Muscle of back (tissue), 11 donors: ENCODE data around the gene PTPRA. TPM values are rescaled to one million over a fixed set of nuclear protein-coding genes. Genes with fewer than 3 reads are reported as not detected.
"Not testable (repeated sequence)": the region's sequence is repeated elsewhere in the genome, so short reads cannot be mapped to it uniquely, and the experiment has no call there.

Experiments
- DNase-seq, 3 donors: peaks; one replicate each; pipeline versions ENCODE4 v3.0.0 to v3.0.0-alpha.2; 2013
- polyA plus RNA-seq, 10 donors: library from polyadenylated mRNA; unstranded; fragments of 120-200 nt; gene quantifications; one replicate each; pipeline ENCODE4 v1.2.1, GENCODE V29; 2013; ENCODE audit not compliant: insufficient read length in 10 of 10

PTPRA gene
- polyA plus RNA-seq, 10 donors: 41.8 to 59.8 (median 52.2) TPM

DNA sequence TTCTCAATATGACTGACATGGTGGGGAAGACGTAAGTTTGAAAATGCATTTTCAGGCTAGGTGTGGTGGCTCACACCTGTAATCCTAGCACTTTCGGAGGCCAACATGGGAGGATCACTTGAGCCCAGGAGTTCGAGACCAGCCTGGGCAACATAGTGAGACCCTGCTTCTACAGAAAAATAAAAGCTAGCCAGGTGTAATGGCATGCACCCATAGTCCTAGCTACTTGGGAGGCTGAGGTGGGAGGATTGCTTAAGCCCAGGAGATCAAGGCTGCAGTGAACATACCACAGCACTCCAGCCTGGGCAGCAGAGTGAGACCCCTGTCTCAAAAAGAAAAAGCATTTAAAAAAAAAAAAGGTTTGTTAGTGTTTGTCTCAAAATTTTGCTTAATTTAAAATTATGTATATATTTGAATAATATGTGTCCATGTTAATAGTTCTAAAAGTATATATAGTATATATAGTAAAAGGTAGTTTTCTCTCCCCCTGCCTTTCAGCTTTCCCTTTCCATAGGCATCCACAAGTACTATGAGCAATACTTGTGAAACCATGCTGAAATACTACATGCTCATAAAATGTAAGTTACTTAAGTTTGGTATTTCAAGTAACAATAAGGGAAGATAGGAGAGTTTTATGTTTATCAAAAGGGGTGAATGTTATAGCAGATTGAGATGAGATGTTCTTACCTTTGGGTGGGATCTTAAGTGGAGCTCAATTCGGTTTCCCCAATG, 15.1 kb downstream of the PTPRA start:
- DNase-seq: no peak

GRCh38 chr20:2889209-2889608, 15.9 kb downstream of the PTPRA start:
- DNase-seq: no peak

DNA sequence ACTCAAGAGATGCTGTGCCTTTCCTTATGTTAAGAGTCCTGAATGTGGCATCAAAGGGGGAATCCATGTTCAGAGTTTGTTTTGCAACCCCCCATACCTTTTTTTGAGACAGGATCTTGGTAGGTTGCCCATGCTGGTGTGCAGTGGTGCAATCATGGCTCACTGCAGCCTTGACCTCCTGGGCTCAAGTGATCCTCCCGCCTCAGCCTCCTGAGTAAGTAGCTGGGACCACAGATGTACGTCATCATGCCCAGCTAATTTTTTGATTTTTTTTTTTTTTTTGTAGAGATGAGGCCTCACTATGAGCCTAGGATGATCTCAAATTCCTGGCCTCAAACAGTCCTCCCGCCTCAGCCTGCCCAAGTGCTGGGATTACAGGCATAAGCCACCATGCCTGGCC, 16.5 kb downstream of the PTPRA start:
- no peak for DNase-seq

DNA sequence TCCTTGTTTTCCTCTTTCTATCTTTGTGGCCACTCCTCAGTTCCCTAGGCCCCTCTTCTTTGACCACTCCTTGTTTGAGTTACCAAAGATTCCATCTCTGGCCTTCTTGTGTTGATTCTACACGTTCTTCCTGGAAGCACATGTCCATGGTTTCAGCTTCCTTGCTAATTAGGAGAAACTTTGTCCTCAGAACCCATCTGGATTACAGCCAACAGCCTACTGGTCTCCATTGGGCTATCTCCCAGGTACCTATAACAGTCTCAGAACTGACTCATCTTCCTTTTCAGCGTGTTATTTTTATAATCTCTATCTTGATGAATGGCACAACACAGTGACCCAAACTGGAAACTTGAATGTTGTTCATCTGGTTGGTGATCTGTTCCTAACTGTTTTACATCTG, 17.5 kb downstream of the PTPRA start:
- DNase-seq: no peak

GRCh38 chr20:2891343-2891742, 18.1 kb downstream of the PTPRA start:
- no peak for DNase-seq

DNA sequence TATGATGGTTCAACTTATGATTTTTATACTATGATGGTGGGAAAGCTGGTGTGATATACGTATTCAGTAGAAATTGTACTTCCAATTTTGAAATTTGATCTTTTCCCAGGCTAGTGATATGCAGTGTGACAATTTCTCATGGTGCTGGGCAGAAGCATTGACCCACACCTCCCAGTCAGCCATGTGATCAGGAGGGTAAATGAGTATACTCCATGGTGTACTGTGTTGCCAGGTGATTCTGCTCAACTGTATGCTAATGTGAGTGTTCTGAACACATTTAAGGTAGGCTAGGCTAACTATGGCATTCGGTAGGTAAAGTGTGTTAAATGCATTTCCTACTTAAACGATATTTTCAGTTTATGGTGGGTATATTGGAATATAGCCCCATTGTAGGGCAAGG, 19.1 kb downstream of the PTPRA start:
- no peak for DNase-seq

DNA sequence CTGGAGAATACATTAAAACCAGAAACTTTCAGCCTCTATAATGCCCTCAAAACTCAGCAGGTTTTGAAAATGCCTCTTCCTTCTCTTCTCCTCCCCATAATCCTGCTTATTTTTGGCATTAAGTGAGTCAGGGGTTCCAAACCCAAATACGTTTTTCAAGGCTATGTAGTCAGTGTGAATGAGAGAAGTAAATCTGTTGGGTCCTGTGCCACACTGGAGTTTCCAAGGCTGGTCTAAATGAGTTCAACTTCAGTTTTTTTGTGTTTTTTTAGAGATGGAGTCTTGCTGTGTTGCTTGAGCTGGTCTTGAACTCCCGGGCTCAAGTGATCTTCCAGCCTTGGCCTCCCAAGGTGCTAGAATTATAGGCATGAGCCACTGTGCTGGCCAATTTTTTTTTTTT, 20.9 kb downstream of the PTPRA start:
- no peak for DNase-seq

DNA sequence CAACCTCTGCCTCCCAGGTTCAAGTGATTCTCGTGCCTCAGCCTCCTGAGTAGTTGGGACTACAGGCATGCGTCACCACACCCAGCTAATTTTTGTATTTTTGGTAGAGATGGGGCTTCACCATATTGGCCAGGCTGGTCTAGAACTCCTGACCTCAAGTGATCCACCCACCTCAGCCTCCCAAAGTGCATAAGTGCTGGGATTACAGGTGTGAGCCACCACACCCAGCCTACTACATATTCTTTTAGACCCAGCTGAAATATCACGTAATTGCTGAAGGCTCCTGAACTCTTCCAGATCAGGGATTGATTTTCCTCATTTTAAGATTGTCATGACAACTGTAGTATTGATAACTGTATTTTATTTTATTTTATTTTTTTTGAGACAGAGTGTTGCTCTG, 21.9 kb downstream of the PTPRA start:
- DNase-seq: not testable (repeated sequence)

- DNase-seq: no peak
Observed at GRCh38 chr20:2899243-2899642, 26.0 kb downstream of the PTPRA start.

DNA sequence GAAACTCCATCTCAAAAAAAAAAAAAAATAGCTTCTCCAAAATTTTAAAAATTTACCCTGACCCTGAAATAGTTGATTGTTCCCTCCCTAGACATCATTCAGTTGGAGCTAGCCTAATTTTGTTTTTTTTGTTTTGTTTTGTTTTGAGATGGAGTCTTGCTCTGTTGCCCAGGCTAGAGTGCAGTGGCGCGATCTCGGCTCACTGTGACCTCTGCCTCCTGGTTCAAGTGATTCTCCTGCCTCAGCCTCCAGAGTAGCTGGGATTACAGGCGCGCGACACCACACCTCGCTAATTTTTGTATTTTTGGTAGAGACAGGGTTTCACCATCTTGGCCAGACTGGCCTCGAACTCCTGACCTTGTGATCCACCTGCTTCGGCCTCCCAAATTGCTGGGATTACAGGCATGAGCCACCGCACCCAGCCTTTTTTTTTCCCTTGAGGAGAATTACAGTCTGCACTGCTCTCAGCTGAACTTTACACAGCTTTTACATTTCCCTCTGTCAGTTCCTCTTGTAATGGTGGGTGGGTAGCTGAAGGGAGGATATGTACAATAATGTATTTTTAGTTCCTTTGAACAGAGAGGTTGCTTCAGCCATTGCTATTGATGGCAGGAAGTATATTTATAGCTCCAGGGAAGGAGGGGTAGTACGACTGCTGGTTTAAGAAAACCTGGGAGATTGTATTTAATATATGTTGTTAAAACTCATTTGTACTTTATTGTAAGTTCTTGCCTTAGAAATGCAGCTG, 27.7 kb downstream of the PTPRA start:
- DNase-seq: peak in 1 of 3 donors; percentile 25

DNA sequence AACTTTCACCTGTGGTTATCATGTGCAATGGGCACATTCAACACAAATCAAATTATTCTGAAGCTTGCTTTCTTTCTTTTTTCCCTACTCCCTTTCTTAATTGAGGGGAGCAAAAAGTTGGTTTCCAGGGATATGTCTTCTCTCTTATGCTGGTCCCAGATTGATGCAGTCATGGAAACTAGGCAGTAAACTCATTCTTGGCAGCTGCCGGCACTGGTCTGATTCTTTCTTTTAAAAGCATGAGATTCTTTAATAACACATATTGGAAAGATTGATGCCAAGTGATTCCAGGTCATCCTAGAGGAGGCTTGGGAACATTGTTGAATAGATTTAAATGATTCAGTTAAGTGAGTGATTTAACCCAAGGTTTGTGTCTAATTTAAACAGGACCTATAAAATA, 29.0 kb downstream of the PTPRA start:
- peak; percentile 33 to 74 (median 72) for DNase-seq

GRCh38 chr20:2902818-2903217, 29.5 kb downstream of the PTPRA start:
- DNase-seq: no peak

DNA sequence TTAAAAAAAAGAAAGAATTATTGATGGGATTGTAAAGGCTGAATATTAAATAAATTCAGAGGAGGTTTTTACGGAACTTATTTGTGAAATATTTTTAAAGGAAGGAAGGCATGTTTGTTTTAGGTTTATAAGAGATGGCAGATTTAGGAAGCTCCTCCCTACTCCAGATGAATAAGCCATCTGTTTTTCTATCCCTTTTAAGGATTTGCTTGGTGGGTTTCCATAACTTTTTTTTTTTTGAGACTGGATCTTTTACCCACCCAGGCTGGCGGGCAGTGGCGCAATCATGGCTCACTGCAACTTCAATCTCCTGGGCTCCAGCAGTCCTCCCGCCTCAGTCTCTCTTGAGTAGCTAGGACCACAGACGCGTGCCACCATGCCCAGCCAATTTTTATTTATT, 30.4 kb downstream of the PTPRA start:
- no peak for DNase-seq

DNA sequence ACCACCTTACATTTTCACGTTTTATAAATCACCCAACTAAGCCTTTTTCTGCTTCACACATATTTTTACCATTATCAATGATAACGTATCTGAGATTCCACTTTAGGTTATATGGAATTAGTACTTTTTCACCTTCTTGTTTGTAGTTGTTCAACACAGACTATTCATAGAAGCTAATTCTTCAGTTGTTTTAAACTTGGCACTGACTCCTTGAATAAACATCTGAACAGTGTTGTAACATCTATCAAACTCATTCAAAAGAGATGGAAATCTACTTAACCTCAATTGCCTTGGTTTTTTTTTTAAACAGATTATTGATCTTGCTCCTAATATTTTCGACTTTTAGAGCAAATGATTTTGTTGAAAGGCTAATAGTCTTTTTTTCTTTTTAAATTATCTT, 34.2 kb downstream of the PTPRA start:
- DNase-seq: no peak

DNA sequence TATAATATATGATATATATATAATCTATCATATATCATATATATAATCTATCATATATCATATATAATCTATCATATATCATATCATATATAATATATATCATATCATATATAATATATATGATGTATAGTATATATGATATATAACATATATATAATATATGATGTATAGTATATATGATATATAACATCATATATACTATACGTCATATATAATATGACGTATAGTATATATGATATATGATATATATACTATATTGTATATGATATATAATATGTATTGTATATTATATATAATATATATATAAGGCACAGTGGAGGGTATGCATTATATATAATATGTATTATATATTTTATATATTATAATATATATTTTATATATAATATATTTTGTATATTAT, 36.7 kb downstream of the PTPRA start:
- DNase-seq: no peak

- DNase-seq: no peak
Observed at GRCh38 chr20:2911200-2911599, 37.9 kb downstream of the PTPRA start.

- peak in 2 of 3 donors; percentile 7 to 11 for DNase-seq
Observed at GRCh38 chr20:2914160-2914559, 40.9 kb downstream of the PTPRA start.

- DNase-seq: no peak
Observed at GRCh38 chr20:2917266-2917665, 44.0 kb downstream of the PTPRA start.

DNA sequence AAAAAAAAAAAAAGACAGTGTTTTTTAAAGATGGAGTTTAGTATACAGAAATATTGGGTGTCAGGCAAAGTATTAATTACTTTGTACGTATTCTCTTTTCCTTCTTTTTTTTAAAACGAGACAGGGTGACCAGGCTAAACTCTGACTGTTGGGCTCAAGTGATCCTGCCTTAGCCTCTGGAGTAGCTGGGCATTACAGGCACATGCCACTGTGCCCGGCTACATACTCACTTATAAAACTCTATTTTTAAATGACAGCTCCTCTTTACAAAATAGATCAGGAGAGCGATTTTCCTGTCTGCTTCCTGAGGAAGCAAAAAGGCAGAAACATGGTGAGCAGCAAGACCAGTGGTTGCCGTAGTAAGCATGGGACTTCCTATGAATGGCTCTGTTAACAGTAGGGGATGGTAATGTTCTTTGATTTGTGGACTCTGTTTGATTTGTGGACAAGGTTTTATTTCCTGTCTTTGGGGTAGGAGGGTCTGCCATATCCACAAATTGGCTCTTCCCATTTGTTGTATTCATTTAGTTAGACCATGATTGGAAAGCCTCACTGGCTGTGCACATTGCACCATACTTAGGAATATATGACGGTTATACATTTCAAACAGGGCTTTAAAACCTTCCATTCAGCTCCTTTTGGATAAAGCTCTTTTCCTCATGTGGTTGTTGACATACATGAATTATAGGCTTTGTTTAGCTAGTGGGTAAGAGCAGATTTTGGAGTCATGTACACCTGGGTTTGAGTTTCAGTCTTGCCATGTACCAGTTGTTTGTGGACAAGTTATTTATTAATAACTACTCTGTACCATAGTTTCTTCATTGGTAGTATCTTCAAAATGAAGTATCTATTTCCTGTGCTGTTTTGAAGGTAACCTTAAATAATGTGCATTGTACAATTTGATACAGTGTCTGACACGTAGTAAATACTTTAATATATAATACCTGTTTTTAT, 45.1 kb downstream of the PTPRA start:
- DNase-seq: no peak

DNA sequence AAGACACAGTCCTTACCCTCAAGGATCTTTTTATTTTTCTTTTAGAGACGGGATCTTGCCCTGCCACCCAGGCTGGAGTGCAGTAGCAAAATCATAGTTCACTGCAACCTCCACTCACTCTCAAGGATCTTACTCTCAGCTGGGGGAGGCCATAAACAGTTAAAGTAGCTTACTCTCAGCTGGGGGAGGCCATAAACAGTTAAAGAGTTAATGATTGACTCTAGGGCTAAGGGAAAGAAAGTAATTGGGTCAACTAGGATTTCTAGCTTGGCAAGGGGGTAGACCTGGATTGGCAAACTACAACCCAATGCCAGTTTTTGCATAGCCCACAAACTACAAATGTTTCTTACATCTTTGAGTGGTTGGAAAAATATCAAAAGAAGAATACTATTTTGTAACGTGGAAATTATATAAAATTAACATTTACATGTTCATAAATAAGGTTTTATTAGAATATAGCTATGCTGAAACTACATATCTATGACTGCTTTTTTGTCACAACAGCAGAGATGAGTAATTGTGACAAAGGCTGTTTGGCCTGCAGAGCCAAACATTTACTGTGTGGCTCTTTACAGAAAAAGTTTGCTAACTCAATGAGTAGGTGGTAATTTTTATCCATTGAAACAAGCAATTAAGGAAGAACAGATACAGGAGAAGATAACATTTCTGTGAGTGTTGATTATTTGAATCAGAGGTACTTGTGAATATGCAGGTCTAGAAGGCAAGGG, 46.4 kb downstream of the PTPRA start:
- no peak for DNase-seq

DNA sequence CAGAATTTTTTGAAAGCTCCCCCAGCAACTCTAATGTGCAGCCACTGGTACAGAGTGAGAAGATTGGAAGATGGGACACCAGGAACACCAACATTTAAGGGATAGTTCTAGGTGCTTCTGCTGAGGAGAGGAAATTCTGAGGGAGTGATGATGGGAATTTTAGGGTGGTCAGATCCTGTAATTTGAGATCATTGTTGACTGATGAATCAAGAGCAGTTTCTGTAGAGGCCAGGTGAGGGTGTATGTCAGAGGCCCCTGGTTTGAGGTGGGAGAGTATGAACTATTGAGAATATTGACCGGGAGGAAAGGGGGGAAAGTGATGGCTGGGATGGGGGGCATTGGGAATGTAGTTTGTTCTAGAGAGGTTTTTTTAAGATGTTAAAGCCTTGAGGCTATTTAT, 47.2 kb downstream of the PTPRA start:
- no peak for DNase-seq

GRCh38 chr20:2921506-2921905, 48.2 kb downstream of the PTPRA start:
- DNase-seq: no peak
